Psoas muscle (tissue), 8 donors: ENCODE measurements around the gene CFAP46. TPM values are rescaled to one million over a fixed set of nuclear protein-coding genes. Genes with fewer than 3 reads are reported as not detected.

Experiments used
- ATAC-seq, 4 donors: fragments of 200-7000 bp; cut with Tn5 transposase; one replicate each; pipeline ENCODE4 v1.9.1; 2020; ENCODE audit warnings: moderate library complexity in 3 of 4, mild to moderate bottlenecking in 2 of 4
- DNase-seq, 2 donors: peaks; one replicate each; pipeline ENCODE4 v3.0.0-alpha.2; 2020
- H3K27ac ChIP-seq: fragments of 200-600 bp; one replicate; pipeline ENCODE4 v1.8.0; 2022
- H3K27me3 ChIP-seq, 3 donors: fragments of 200-600 bp in 1 of 3; one replicate each; pipeline versions ENCODE4 v1.6.1 to v1.8.0; 2013 to 2022; ENCODE audit warnings: low read length in 2 of 3, mild to moderate bottlenecking in 2 of 3, moderate library complexity in 1 of 3; ENCODE audit not compliant: insufficient read depth in 3 of 3
- H3K36me3 ChIP-seq, 2 donors: fragments of 200-600 bp in 1 of 2; one replicate each; pipeline versions ENCODE4 v1.6.1 to v1.8.0; 2013 to 2022; ENCODE audit warnings: low read depth in 1 of 2, mild to moderate bottlenecking in 1 of 2, moderate library complexity in 1 of 2; ENCODE audit not compliant: insufficient read depth in 1 of 2
- H3K4me1 ChIP-seq: fragments of 200-600 bp; one replicate; pipeline ENCODE4 v1.8.0; 2022
- H3K4me3 ChIP-seq: fragments of 200-600 bp; one replicate; pipeline ENCODE4 v1.8.0; 2022; ENCODE audit warnings: mild to moderate bottlenecking
- H3K9me3 ChIP-seq: fragments of 200-600 bp; one replicate; pipeline ENCODE4 v1.8.0; 2022
- CTCF ChIP-seq: fragments of 200-600 bp; IDR thresholded peaks from one replicate; pipeline ENCODE4 v1.8.0; 2022; ENCODE audit warnings: antibody characterized with exemption
- WGBS, 3 donors: extraction: QIAGEN DNeasy Blood & Tissue Kit; methylation state at CpG; one replicate each; pipeline versions ENCODE4 v1.1.6 to v1.1.7; 2013; 5-methylcytosine and 5-hydroxymethylcytosine counted together
- intact Hi-C, 2 donors: fragments of 100-400 bp; cut with DNase I; formaldehyde crosslinking; loops; one replicate each; pipeline versions ENCODE4 v1.11.0 to v1.14.2; 2022
- polyA plus RNA-seq, 3 donors: library from polyadenylated mRNA; stranded (reverse); fragments of 200-250 nt; gene quantifications; one replicate each; pipeline ENCODE4 v1.2.3, GENCODE V29; 2013
- total RNA-seq, 4 donors: library from RNA; stranded (reverse); fragmentation: NEBNext Ultra II Directional in 2 of 4; extraction: Animal tissue kit (Norgen Biotek cat#: 25700) in 2 of 4; gene quantifications; one replicate each; pipeline versions ENCODE4 v1.2.1 to v1.2.4, GENCODE V29; 2021 to 2023
- donor health status: healthy with polysubstance abuse.
- donor health status: DM: no; HTN: no; CAD: no; lungs with moderate emphysema.
- donor health status: Bipolar disorder and iron deficiency.
- donor health status: healthy.
- donor health status: DM: yes; HTN: yes; CAD: no.
- donor health status: DM: no; HTN: no; CAD: no.
- donor health status: DM: no; HTN: no; CAD: no.
- donor health status: DM: yes; HTN: yes; CAD: no.

CFAP46 gene
- total and polyA plus RNA-seq, 7 donors, result 3.9 to 25.4 (median 13.8) TPM

- intact Hi-C loops, result loop anchor here in 1 of 2 donors (10.0 kb wide), 1 partner anchor 131 kb away; no protein-coding TSS in a partner anchor
- H3K9me3 ChIP-seq, result no peaks in the 10 kb centered on the region
- peaks cover 0 to 26% of the 10 kb centered on the region in 2 donors for H3K36me3 ChIP-seq
- DNase-seq (no peak), ATAC-seq (no peak)
- H3K4me1 ChIP-seq, result peaks cover 9% of the 10 kb centered on the region
- peak within 1 kb of the TSS; percentile 36 for H3K4me3 ChIP-seq
- H3K27me3 ChIP-seq, result peaks cover 0 to 89% (median 37%) of the 10 kb centered on the region in 3 donors
- WGBS, 3 donors, result 0 to 1% (median 1%) methylated on average over 18 to 119 of the region's 119 CpGs
- H3K27ac ChIP-seq, result no peak within 1 kb of the TSS
- no peak for TF ChIP-seq CTCF
Measured at GRCh38 chr10:132785723-132786475, 156.5 kb downstream of the CFAP46 start, which contains the start of gene NKX6-2. Gene NKX6-2 (minus strand): TSS chr10:132786147. CDS start chr10:132785948, 199 bp downstream.

DNA sequence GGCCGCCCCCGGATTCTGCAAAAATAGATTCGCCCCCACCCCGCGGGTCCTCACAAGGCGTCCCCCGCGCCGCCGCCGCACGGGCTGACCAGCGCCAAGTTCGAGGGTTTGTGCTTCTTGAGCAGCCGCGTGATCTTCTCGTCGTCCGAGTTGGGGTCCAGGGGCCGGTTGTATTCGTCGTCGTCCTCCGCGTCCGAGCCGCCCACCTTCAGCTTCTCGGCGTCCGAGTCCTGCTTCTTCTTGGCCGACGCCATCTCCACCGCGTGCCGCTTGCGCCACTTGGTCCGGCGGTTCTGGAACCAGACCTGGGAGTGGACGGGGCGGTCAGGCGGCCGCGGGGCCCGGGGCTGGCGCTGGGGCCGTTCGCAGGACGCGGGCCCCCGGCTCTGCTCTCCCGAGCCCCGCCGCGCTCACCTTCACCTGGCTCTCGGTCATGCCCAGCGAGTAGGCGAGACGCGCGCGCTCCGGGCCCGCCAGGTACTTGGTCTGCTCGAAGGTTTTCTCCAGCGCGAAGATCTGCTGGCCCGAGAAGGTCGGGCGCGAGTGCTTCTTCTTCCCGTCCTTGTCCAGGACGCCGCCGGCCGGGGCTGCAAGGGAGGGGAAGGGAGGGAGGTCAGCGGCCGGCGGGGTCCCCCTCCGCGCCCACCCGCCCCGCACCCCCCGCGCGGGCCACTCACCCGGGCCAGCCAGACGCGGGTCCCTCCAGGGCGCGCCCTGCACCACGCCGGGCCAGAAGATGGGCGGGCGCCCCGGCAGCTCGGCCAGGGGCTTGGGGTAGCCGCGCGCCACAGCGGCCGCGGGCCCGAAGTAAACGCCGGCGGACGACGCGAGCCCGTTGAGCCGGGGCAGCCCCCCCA is 157.3 kb downstream of the CFAP46 start:
- H3K27me3 ChIP-seq, result peaks cover 0 to 85% (median 37%) of the 10 kb centered on the region in 3 donors
- no peak overlapping the region for H3K27ac ChIP-seq
- no peak for TF ChIP-seq CTCF
- H3K4me1 ChIP-seq, result peaks cover 9% of the 10 kb centered on the region
- no peak for DNase-seq
- 3 to 5% (median 3%) methylated on average over 68 to 110 of the region's 111 CpGs for WGBS, 3 donors
- peak overlapping the region; percentile 36 for H3K4me3 ChIP-seq
- H3K36me3 ChIP-seq, result peaks cover 0 to 30% of the 10 kb centered on the region in 2 donors
- no peaks in the 10 kb centered on the region for H3K9me3 ChIP-seq
- ATAC-seq, result no peak
- intact Hi-C loops, result loop anchor here in 1 of 2 donors (10.0 kb wide), 1 partner anchor 130 kb away; no protein-coding TSS in a partner anchor

GRCh38 chr10:132783940-132784865 is 158.2 kb downstream of the CFAP46 start:
- Histone ChIP-seq H3K27me3 (peaks cover 0 to 76% (median 37%) of the 10 kb centered on the region in 3 donors), H3K27ac (no peak overlapping the region), H3K4me3 (no peak overlapping the region), H3K9me3 (no peaks in the 10 kb centered on the region), H3K4me1 (peaks cover 9% of the 10 kb centered on the region), H3K36me3 (peaks cover 0 to 37% of the 10 kb centered on the region in 2 donors)
- intact Hi-C loops, result loop anchor here in 1 of 2 donors (10.0 kb wide), 1 partner anchor 129 kb away; no protein-coding TSS in a partner anchor
- DNase-seq, result no peak
- TF ChIP-seq CTCF, result no peak
- ATAC-seq, result peak in 1 of 4 donors; percentile 23
- WGBS, 3 donors, result 20 to 33% (median 22%) methylated on average over 80 to 106 of the region's 106 CpGs
